Measurements from ENCODE around the gene MRPS35. TPM values are rescaled to one million over a fixed set of nuclear protein-coding genes. Genes with fewer than 3 reads are reported as not detected.

MRPS35 gene
- total and polyA plus RNA-seq, 2 donors (not counting 1 experiment from before 2014, with no cell fraction given) = 17.4 to 24.5 TPM

DNA sequence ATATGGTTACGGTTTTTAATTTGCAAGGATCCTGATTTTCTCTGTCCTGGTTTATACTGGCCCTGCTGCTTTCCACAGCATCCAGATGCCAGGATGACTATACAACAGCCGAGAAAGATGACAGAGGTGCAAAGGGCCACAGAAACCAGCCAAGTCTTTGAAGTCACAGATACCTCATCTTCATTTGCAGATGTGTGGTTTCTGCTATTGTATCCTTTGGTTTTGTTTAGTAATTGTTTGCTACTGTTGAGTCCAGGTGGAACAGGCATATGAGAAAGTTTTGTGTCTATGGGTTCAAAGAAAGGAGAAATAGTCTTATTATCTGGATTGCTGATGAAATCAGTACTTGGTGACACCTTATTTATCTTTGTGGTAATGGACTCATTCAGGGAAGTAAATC is 52.1 kb downstream of the MRPS35 start:
- no peak overlapping the region for H3K4me3 ChIP-seq (ENCODE audit: control extremely low read depth in 1 of 5, extremely low read depth in 1 of 5, insufficient read depth in 1 of 5, low read depth in 2 of 5, low read length in 4 of 5)
- no peak overlapping the region for H3K4me2 ChIP-seq (replicated peaks; ENCODE audit: low read depth, low read length, poor library complexity, severe bottlenecking)
- H3K27me3 ChIP-seq (replicated peaks in 1 of 4; ENCODE audit: control extremely low read depth in 1 of 4, control insufficient read depth in 3 of 4, insufficient read depth in 4 of 4, low read length in 3 of 4) = no peaks in the 10 kb centered on the region
- 86% methylated on average over 2 of the region's 2 CpGs for WGBS (ENCODE audit: insufficient coverage)
- DNase-seq (no peak), ATAC-seq (ENCODE audit: low read depth) (no peak)
- no peaks in the 10 kb centered on the region for H4K20me1 ChIP-seq (ENCODE audit: control insufficient read depth, insufficient read depth, low read length, poor library complexity, severe bottlenecking)
- H3K36me3 ChIP-seq (replicated peaks in 1 of 2; ENCODE audit: control extremely low read depth in 1 of 2, control insufficient read depth in 1 of 2, extremely low read depth in 1 of 2, insufficient read depth in 2 of 2, low read length in 1 of 2) = no peaks in the 10 kb centered on the region
- H3K4me1 ChIP-seq (ENCODE audit: control insufficient read depth in 2 of 2, insufficient read depth in 2 of 2, low read length in 2 of 2) = no peaks in the 10 kb centered on the region
- no peaks in the 10 kb centered on the region for H3K9me3 ChIP-seq (ENCODE audit: control extremely low read depth in 1 of 3, control insufficient read depth in 2 of 3, insufficient read depth in 1 of 3, low read length in 2 of 3)
- Mint-ChIP-seq H3K4me1 (no peaks in the 10 kb centered on the region), H3K9me3 (ENCODE audit: insufficient read depth) (no peaks in the 10 kb centered on the region), H3K27ac (no peak overlapping the region), H3K4me3 (no peak overlapping the region), H3K27me3 (no peaks in the 10 kb centered on the region)
- ChIA-PET POLR2A (no interaction called here), CTCF (no interaction called here)
- no peak overlapping the region for H2AFZ ChIP-seq (ENCODE audit: insufficient read depth, low read depth, low read length, poor library complexity, severe bottlenecking)
- H3K9ac ChIP-seq (ENCODE audit: low read length) = no peak overlapping the region
- no peak overlapping the region for H3K27ac ChIP-seq (ENCODE audit: low read length in 2 of 2)
- no peaks in the 10 kb centered on the region for H3K79me2 ChIP-seq (ENCODE audit: control insufficient read depth, insufficient read depth, low read length)
- no peak for TF ChIP-seq CTCF (IDR thresholded peaks at IDR 0.05)
- TF ChIP-seq EZH2 (IDR thresholded peaks at IDR 0.05; ENCODE audit: borderline replicate concordance, insufficient read depth, low read depth, low read length, poor library complexity, severe bottlenecking) = no peak
- intact Hi-C loops (cut with micrococcal nuclease) = no loop called here

GRCh38 chr12:27766587-27766986 is 56.0 kb downstream of the MRPS35 start:
- H3K79me2 ChIP-seq (ENCODE audit: control insufficient read depth, insufficient read depth, low read length) = no peaks in the 10 kb centered on the region
- H2AFZ ChIP-seq (ENCODE audit: insufficient read depth, low read depth, low read length, poor library complexity, severe bottlenecking) = no peak overlapping the region
- no peak overlapping the region for H3K4me2 ChIP-seq (replicated peaks; ENCODE audit: low read depth, low read length, poor library complexity, severe bottlenecking)
- H3K9me3 Mint-ChIP-seq (ENCODE audit: insufficient read depth) = no peaks in the 10 kb centered on the region
- no peak overlapping the region for H3K4me3 ChIP-seq (ENCODE audit: control extremely low read depth in 1 of 5, extremely low read depth in 1 of 5, insufficient read depth in 1 of 5, low read depth in 2 of 5, low read length in 4 of 5)
- ChIA-PET CTCF (no interaction called here), POLR2A (no interaction called here)
- no peaks in the 10 kb centered on the region for H3K4me1 Mint-ChIP-seq
- H3K4me3 Mint-ChIP-seq = no peak overlapping the region
- H3K27me3 ChIP-seq (replicated peaks in 1 of 4; ENCODE audit: control extremely low read depth in 1 of 4, control insufficient read depth in 3 of 4, insufficient read depth in 4 of 4, low read length in 3 of 4) = no peaks in the 10 kb centered on the region
- H3K27ac ChIP-seq (ENCODE audit: low read length in 2 of 2) = no peak overlapping the region
- no peaks in the 10 kb centered on the region for H3K9me3 ChIP-seq (ENCODE audit: control extremely low read depth in 1 of 3, control insufficient read depth in 2 of 3, insufficient read depth in 1 of 3, low read length in 2 of 3)
- no peaks in the 10 kb centered on the region for H4K20me1 ChIP-seq (ENCODE audit: control insufficient read depth, insufficient read depth, low read length, poor library complexity, severe bottlenecking)
- H3K9ac ChIP-seq (ENCODE audit: low read length) = no peak overlapping the region
- no peak for TF ChIP-seq EZH2 (IDR thresholded peaks at IDR 0.05; ENCODE audit: borderline replicate concordance, insufficient read depth, low read depth, low read length, poor library complexity, severe bottlenecking)
- no peak for TF ChIP-seq CTCF (IDR thresholded peaks at IDR 0.05)
- no peaks in the 10 kb centered on the region for H3K36me3 ChIP-seq (replicated peaks in 1 of 2; ENCODE audit: control extremely low read depth in 1 of 2, control insufficient read depth in 1 of 2, extremely low read depth in 1 of 2, insufficient read depth in 2 of 2, low read length in 1 of 2)
- ATAC-seq (ENCODE audit: low read depth) = no peak
- intact Hi-C loops (cut with micrococcal nuclease) = no loop called here
- DNase-seq = no peak
- no peak overlapping the region for H3K27ac Mint-ChIP-seq
- H3K4me1 ChIP-seq (ENCODE audit: control insufficient read depth in 2 of 2, insufficient read depth in 2 of 2, low read length in 2 of 2) = no peaks in the 10 kb centered on the region
- no peaks in the 10 kb centered on the region for H3K27me3 Mint-ChIP-seq
- WGBS (ENCODE audit: insufficient coverage) = 89% methylated on average over 1 of the region's 3 CpGs
